Gastroesophageal sphincter (tissue), 3 donors: ENCODE data around the gene GALNT7.

Experiments used
- EP300 ChIP-seq: sonication (generic); formaldehyde crosslinking; IDR thresholded peaks from one replicate; pipeline ENCODE4 v1.6.1; 2017; ENCODE audit warnings: antibody characterized with exemption, mild to moderate bottlenecking
- POLR2A ChIP-seq, 2 donors: fragments of 450-650 bp; IDR thresholded peaks; one replicate each; pipeline ENCODE4 v1.6.1; 2017; ENCODE audit warnings: antibody characterized with exemption in 2 of 2, mild to moderate bottlenecking in 2 of 2, moderate library complexity in 1 of 2
- POLR2AphosphoS5 ChIP-seq: sonication (generic); formaldehyde crosslinking; IDR thresholded peaks from one replicate; pipeline ENCODE4 v1.6.1; 2017; ENCODE audit warnings: antibody characterized with exemption
- TF ChIP-seq, protein P1 (sequence below), 4 experiments: fragments of 200-600 bp in 2 of 4; fragments of 450-650 bp in 2 of 4; sonication (generic) in 1 of 4; IDR thresholded peaks; one replicate each; pipeline ENCODE4 v1.5.1; 2017 to 2019; ENCODE audit warnings: antibody characterized with exemption in 4 of 4, mild to moderate bottlenecking in 2 of 4, moderate library complexity in 2 of 4

DNA sequence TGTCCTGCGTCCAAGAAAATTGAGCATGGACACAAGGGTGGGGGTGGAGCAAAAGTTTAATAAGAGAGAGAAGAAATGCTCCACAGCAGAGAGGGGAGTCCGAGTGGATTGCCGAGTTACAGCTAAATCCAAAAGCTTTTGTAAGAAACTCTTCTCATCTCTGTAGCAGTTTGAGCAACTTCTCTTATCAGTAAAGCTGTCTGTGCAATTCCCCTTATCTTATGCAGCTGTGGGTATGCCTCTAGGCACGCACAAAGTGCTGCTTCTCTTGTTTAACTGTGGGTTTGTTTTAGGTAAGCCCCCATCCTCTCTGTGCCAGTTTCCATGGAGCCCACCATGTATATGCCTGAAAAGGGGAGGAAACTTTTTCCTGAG, 120.7 kb downstream of the GALNT7 start:
- TF ChIP-seq POLR2A (IDR thresholded peaks at IDR 0.05) (no peak), EP300 (no peak), POLR2AphosphoS5 (no peak)
- TF ChIP-seq, protein P1, sequence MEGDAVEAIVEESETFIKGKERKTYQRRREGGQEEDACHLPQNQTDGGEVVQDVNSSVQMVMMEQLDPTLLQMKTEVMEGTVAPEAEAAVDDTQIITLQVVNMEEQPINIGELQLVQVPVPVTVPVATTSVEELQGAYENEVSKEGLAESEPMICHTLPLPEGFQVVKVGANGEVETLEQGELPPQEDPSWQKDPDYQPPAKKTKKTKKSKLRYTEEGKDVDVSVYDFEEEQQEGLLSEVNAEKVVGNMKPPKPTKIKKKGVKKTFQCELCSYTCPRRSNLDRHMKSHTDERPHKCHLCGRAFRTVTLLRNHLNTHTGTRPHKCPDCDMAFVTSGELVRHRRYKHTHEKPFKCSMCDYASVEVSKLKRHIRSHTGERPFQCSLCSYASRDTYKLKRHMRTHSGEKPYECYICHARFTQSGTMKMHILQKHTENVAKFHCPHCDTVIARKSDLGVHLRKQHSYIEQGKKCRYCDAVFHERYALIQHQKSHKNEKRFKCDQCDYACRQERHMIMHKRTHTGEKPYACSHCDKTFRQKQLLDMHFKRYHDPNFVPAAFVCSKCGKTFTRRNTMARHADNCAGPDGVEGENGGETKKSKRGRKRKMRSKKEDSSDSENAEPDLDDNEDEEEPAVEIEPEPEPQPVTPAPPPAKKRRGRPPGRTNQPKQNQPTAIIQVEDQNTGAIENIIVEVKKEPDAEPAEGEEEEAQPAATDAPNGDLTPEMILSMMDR (IDR thresholded peaks at IDR 0.05) = no peak
